NCI-H1694 (cell line): ENCODE results near the gene IMPA2.
"Not testable (repeated sequence)": the region's sequence is repeated elsewhere in the genome, so short reads cannot be mapped to it uniquely, and the experiment has no call there.

Source experiments
- DNase-seq: peaks from one replicate; lab custom pipeline; 2025; lab: John Stamatoyannopoulos, UW

Gene IMPA2

DNA sequence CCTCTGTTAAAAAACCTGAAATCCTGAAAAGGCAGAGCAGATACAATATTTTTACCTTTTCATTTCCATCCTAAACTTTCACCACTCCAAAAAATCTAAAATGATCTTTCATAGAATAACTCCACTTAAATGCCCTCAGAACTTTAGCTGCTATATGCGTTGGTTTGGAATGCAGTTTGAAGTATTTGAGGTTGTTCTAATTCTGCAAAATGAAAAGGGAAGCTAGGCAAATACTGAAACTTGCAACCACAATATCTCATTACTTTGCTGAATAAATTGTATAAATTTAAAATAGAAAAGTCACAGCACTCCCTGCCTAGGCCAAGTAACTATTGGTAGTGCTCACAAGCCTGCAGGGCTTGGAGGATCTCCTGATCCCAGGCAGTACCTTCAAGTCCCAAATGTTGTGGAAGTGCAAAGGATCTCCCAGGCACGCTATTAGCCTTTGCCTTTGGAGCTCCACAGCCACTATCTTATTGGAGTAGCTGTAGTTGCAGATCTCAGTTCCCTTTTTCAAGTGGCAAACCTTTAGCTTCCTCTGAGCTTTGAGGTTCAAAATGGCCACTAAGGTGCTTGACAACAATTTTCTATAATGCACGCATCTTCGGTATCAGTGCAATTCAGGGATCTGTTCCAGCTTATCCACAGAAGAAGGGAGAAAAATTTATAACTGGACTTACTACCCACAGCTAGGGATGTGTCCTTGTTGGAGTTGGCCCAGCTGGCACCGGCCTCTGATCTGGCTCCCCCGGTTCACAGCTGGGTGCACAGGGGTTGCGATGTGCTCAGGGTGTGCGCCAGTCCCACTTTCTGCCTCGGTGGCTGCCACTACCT is 68.9 kb downstream of the IMPA2 start:
- DNase-seq: no peak

DNA sequence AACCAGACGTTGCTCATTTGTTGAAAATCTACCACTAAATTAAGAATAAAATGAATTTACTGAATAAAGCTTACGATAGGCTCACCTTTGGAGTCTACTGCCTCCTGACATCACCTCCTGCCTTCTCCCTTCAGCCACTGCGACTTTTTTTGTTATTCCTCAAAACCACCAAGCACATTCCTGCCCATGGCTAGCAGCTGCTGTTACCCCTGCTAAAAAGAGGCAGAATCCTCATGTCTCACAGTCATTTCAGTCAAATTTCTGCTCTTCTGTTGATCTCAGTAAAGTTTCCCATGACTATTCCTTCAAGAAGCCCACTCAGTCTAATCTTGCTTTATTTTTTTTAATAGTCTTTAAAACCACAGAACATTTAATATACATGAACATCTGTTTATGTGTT is 71.6 kb downstream of the IMPA2 start:
- no peak for DNase-seq

DNA sequence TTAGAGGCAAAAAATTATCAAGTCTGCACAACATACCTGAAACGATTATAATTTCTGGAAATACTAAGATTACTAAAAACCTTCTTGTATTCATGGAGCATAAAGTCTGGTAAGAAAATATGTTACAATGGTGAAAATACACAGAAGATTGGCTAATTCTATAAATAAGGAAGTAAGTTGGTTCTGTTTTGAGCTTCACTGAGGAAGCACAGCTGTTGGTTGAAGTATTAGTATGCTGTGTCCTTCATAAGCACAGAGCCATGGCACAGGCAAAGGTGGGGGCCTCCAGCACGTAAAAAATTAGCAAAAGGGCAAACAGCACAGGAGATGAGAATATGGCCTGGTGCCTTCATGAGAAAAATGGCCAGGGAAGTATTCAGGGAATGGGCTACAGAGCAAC is 72.0 kb downstream of the IMPA2 start:
- no peak for DNase-seq

DNA sequence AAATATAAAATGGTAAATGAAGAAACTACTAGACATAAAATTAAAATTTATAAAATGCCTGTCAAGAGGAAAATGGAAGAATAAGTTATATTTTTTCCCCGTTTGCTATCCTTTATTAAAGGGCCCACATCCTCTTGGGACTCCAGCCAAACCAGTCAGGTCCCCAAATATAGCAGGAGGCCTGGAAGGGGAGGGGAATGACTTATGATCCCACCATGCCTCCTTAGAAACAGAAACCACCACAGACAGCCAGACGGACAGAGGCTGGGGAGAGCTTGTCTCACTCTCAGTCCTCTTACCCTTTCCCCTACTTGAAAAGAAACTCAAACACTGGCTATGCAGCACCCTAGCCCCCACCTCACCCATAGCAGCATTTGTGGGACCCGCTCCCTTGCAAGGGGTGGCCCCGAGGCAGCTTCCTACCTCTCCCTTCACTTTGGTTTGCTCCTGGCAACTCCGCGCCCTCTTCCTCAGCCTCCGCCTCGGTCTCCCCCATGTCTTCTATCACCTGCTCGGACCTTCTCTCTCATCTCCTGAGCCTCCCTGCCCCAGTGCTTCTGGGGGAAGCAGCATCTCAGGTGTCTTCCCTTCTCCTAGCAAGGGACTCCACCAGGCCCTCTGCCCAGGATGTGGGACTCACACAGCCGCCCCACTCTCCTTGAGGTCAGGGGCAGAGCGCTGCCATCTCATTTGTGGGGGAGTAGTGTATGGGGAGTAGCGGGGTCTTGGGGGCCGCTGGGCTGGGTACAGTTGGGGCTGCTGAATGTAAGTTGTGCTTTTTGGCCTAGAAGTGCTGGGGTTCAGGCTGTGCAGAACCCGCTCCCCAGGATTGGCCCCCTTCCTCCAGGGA is 75.0 kb downstream of the IMPA2 start:
- no peak for DNase-seq

DNA sequence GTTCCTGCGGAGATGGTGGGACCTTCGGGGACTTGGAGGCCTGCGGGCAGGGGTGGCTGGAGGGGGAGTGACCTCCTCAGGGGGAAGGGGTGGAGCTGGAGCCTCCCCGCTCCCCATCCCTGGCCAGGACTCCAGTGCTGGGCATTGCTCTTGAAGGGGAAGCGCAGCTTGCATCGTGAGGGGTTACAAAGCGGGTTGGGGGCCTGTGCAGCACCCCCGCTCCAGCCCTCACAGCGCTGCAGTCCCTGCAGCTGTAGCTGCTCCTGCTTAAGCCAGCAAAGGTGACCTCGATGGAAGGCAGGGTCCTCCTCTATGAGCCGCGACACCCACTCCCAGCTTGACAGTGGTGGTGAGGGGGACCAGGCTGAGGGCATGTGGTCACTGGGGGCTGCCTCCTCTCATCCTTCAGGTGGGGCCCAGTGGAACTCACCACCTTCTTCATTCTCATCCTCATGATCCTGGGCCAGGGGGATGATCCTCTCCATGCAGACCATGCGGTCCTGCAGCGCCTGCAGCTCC is 75.6 kb downstream of the IMPA2 start:
- no peak for DNase-seq

DNA sequence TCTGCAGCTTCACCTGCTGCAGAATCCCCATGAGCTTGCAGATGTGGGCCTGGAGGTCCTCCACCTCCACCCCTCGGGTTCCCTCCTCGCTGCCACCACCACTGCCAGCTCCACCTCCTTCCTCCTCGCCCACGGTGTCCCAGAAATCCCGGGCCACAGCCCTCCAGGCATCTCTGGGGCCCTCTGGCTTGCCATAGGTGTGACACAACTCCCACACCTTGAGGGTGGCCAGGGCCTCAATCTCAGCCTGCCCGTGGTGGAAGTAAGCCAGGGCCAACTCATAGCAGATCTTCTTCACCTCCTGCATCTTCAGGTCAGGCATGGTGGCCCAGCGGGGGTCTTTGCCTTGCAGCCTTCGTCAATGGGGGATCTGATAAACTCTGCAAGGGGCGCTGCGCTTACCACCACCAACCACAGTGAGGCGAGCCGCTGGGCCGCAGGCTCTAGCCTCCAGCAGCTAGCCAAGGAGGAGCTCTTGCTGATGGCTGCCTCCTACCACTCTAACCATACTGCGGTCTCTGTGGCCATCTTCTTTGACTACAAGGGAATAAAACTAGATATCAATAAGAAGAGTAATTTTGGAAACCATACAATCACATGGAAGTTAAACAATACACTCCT is 76.2 kb downstream of the IMPA2 start:
- no peak for DNase-seq

DNA sequence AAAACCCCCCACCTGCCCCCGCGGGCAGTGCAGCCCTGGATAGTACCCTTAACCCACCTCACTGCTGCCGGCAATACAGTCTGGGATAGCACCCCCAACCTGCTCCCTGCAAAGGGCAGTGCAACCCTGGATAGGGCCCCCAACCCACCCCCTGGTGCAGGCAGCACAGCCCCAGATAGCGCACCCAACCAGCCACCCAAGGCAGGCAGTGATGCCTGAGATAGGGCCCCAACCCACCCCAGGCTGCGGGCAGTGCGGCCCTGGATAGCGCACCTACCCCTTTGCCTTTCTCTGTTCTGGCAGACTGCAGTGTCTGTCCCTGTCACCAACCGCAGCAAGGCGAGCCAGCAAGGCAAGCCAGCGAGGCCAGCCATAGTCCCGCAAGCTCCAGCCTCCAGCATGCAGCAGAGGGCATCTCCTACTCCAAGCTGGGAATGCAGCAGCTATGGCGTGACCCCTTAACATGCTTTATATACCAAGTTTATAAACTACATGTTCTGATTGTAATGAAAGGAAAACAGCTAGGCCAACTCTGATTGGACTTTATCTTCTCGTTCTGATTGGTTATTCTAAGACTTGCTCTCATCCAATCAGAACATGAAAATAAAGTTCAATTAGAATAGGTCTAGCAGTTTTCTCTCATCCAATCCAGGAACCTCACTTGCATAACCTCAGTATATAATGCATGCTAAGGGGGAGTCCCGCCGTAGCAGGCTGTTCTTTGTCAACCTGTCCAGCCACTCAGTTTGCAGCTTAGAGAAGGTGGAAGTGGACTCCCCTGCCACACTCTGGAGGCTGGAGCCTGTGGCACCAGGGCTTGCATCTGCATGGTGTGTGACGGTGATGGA is 78.3 kb downstream of the IMPA2 start:
- no peak for DNase-seq

DNA sequence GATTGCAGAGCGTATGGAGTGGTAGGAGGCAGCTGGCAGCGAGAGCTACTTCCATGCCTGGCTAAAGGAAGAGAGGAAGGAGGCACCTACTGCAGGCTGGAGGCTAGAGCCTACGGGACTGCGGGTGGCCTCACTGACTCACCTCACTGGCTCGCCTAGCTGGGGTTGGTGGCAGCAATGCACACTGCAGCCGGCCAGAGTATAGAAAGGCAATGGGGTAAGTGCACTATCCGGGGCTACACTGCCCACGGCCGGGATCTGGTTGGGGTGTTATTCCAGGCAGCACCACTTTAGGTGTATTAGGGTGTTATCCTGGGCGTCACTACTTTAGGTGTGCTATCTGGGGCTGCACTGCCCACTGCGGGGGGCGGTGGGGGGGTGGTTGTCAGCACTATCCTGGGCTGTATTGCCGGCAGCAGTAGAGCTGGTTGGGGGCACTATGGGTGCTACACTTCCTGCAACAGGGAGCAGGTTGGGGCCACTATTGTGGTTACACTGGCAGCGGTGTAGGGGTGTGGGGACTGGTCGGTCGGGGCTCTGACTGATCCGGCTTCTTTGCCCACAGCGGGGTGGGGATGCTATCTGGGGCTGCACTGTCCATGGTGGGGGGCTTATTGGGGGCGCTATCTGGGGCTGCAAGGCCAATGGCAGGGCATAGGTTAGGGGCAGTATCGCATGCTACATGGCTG is 79.0 kb downstream of the IMPA2 start:
- no peak for DNase-seq

DNA sequence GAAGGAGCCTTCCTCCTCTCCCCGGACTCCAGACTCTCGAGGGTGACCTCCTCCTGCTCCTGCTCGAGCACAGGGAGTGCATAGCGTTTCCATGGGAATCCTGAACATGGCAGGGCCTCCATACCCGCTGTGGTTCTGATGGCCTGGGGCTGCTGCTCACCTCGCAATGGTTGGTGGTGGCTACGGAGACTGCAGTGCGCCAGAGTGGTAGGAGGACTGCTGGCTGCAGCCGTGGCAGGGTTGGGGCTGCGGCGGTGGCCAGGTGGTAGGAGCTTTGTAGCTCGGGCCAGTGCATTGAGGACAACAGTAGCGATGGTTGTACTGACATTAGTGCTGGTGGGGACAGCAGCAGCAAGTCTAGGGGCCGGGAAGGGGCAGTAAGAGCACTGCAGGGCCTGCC is 80.4 kb downstream of the IMPA2 start:
- DNase-seq: no peak

DNA sequence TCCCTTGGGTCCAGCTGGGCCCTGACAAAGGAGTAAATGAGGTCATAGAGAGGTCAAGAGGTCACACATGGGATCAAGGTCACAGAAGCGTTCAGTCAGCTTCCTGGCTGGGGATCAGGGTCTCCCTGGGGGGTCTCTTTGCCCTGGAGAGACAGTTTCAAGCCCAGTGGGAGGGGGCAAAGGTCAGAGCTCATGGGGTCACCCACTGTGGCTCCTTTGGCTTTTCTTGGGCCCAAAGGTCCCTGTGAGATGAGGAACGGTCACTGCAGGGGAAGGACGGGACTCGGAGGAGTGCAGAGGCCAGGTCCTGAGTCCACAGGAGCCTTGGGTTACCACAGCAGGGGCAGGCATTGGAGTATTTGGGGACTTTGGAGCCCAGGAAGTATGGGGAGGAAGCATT is 81.7 kb downstream of the IMPA2 start:
- DNase-seq: no peak

DNA sequence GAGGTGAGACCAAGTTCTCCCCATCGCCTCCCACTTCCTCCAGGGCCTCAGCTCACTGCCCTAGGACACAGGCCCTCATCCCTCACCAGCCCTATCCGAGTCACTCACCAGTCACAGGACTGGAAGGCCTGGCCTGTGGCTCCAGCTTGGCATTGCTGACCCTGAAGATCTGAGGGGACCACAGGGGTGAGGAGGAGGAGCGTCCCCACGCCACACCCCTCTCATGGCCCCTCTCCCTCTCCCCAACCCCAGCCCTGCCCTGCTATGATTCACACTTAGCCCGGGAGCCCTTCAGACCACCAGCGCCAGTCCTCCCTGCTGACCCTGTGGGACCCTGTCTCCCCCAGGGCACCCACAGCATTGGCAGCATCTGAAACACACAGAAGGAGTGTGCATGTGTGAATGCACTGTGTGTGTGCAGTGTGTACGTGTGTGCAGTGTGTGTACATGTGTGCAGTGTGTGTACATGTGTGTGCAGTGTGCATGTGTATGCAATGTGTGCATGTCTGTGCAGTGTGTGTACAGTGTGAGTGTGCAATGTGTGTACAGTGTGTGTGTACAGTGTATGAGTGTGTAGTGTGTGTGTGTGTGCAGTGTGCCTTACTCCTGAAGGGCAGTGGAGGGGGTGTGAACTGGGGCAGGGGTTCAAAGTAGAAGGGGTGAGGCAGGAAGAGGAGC is 82.9 kb downstream of the IMPA2 start:
- no peak for DNase-seq

DNA sequence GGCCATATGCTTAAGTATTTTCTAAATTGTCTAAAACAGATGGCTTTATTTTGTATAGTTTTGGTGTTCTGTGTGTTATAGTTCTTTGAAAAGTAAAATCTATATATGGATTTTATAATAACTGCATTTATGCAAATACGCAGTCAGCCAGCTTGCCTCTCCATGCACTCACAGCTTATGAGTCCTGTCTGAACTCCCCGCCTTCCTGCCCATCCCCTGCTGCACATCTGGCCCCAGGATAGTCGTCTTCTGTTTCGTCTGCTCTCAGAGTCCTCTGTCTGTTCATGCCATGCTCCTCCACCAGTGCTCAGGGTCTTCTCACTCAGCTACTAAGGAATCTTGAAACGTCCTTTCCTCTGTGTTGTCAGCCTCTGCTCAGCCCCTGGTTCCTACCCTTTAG is 84.1 kb downstream of the IMPA2 start:
- DNase-seq: no peak

DNA sequence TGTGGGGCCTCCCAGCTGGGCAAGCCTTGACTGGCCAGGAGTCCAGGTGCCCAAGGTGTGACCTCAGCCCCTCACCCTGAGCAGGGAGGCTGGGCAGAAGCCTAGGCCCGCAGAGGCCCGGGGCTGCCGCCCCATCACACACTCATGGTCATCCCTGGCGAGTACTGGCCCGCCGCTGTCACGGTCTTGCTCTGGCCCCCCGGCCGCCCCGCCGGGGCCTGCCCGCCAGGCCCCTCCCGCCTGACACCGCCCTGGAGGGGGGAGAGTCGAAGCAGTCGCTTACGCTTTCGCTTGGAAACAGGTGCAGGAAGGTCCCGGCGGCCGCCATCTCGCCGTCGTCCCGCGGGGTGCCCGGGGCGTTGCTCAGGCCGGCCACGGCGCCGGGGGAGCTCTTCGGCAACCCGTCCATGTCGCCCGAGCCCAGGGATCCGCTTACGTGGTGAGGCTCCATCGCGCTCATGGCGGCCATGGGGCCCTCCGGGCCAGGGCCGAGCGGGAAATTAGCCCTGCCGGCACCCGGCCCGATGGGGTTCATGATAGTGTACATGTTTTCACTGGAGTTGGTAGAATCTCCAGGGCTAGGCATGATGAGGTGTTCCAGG is 85.7 kb downstream of the IMPA2 start:
- DNase-seq: no peak

DNA sequence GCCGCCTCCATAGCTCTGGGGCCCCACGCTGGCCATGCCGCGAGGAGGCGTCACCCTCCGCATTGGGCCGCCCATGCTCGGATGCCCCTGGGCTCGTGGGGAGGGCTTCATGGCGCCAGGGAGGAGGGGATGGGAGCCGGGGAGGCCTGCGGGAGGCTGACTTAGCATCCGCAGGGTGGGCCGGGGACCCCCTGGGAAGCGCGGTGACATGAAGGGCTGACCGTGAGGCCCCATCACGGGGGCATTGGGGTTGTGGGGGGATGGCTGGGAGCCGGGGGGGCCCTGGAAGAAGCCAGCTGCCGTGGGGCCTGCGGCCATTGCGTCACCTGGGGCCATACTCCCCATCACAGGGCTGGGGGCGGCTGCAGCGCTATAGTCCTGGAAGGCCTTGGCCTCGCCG is 86.4 kb downstream of the IMPA2 start:
- no peak for DNase-seq

DNA sequence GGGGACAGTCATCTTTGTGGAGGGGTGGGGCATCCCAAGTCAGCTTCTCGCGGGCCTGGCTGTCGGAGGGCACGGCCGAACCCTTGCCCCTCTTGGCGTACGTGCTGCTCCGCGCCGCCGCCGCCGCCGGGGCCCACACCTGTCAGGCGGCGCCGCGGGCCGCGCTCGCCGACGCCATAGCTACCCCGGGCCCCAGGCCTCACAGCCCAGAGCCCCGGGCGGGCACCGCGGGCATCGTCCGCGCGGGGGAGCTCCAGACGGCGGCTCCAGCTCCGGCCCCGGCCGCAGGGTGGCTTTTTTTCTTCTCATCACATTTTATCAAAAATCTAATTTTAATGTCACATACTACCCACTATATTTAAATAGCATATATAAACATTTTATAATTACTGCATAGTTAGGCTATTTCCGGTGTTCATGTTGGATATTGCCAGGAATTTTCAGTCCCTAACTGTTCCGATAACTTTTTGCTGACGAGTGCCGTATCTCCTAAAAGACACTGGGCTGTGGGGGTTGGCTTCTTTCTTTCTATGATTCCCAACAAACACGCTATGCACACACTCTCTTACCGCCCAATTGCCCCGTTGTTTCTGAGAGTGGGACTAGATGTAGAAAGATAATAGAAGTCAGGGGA is 87.1 kb downstream of the IMPA2 start:
- DNase-seq: not testable (repeated sequence)

DNA sequence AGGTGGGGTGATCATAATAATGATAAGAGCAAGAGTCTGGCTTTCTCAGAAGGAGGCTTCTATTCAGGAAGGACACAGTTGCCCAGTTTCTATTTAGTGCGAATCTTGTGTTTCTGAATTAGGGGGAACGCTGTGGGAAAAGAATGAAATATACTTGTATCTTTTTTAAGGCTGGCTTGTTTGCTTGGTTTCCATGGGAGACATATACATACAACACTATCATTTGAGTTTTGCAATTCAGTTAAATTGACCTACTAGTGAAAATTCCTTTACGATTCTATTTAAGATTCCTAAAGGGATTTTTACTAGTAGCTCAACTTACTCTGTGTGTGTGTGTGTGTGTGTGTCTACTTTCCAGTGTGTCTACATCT is 87.6 kb downstream of the IMPA2 start:
- no peak for DNase-seq

DNA sequence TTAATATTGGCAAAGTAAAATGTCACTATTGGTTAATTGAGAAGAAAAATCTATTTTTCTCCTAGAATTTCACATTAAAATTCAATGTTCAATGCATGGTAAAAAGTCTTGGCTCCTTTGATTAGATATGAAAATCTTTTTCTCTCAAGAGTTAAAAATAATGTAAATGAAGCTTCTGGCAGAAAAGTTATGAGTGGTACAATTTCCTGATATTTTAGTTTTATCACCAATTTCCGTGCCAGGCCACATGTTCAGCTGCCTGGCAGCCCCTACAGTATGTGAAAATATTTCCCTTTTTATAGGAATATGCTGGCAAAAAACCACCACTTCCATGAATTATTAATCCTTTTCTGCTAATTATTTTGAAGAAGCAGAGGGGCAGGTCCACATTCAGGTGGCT is 89.8 kb downstream of the IMPA2 start:
- DNase-seq: not testable (repeated sequence)

DNA sequence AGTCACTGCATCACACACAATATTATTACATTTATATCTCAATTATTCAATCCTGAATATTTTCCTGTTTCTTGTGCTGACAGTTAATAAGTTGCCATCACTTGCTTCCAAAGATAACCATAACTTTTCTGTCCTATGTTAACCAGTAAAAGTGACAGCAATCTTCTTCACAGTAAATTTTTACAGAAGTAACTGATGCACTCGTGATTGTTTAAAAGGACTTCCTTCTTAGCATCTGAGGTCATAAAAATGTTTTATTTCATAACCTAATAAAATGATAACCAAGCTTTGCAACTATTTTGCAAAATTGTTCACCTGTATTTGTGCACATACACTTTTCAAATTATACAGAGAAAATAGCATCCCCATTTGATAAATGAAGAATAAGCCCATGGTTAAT is 91.7 kb downstream of the IMPA2 start:
- no peak for DNase-seq

DNA sequence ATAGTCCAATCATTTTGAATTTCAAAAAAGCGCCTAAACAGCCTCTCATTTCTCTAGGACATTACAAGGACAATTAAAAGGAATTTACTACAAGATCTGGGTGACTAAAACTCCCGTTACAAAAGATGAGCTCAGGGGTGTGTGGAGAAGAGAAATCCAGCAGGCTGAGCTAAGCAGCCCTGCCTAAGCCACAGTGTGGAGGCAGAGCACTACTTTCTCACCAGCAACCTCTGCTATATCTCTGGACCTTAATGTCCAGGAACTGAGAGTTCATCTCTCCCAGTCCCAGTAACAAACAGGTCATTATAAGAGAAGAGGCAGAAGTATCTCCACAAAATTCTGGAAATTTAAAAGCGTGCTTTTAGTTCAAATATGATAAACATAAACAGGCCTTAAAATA is 93.4 kb downstream of the IMPA2 start:
- no peak for DNase-seq
